HEK293 (cell line): ENCODE results near the gene PHACTR1.
A peak's percentile ranks its signal among the peaks of the same experiment; 100 is the strongest.

Experiments
- CTCF ChIA-PET: fragments of 350-600 bp; formaldehyde crosslinking; extraction: SDS; loops from one replicate; lab custom pipeline; 2021; ENCODE audit warnings: antibody characterized with exemption; lab: Yijun Ruan, JAX
- POLR2A ChIA-PET: fragments of 300-600 bp; formaldehyde crosslinking; extraction: SDS; loops from one replicate; lab custom pipeline; 2020; ENCODE audit warnings: antibody characterized with exemption, inconsistent platforms; lab: Yijun Ruan, JAX
- H3K27ac ChIP-seq: fragments of 200-500 bp; sonication (Bioruptor generic); 2 replicates; pipeline ENCODE4 v1.5.1; 2014; ENCODE audit warnings: low read depth, low read length, control low read depth, inconsistent platforms; ENCODE audit errors: extremely low read depth
- H3K36me3 ChIP-seq, 2 experiments: fragments of 200-500 bp in 1 of 2; sonication (Bioruptor generic) in 1 of 2; 1 replicate in 1 of 2; 2 replicates in 1 of 2; pipeline ENCODE4 v1.5.1; 2014 to 2017; ENCODE audit warnings: inconsistent platforms in 2 of 2, low read length in 2 of 2; ENCODE audit not compliant: control insufficient read depth in 2 of 2, insufficient read depth in 1 of 2
- H3K4me1 ChIP-seq: fragments of 200-500 bp; sonication (Bioruptor generic); 2 replicates; pipeline ENCODE4 v1.5.1; 2014; ENCODE audit warnings: mild to moderate bottlenecking, low read length, inconsistent platforms; ENCODE audit not compliant: control insufficient read depth, insufficient read depth
- H3K4me3 ChIP-seq: 2 replicates; pipeline ENCODE4 v1.5.1; 2011; ENCODE audit warnings: low read depth, mild to moderate bottlenecking, control low read depth, low read length, moderate library complexity
- H3K9me3 ChIP-seq: fragments of 200-500 bp; sonication (Bioruptor generic); 2 replicates; pipeline ENCODE4 v1.5.1; 2014; ENCODE audit warnings: low read depth, low read length, inconsistent platforms; ENCODE audit not compliant: control insufficient read depth, insufficient read depth
- CTCF ChIP-seq: fragments of 450-650 bp; formaldehyde crosslinking; IDR thresholded peaks from 2 replicates; pipeline ENCODE4 v1.5.1; 2016; ENCODE audit warnings: missing biosample characterization, missing genetic modification characterization
- MEIS1 ChIP-seq: sonication (generic); formaldehyde crosslinking; IDR thresholded peaks from 2 replicates; pipeline ENCODE4 v1.8.1; 2022; ENCODE audit warnings: missing genetic modification reagents, mild to moderate bottlenecking, borderline replicate concordance
- SCRT2 ChIP-seq: fragments of 450-650 bp; formaldehyde crosslinking; IDR thresholded peaks from 2 replicates; pipeline ENCODE4 v1.5.1; 2016; ENCODE audit warnings: missing biosample characterization, missing genetic modification characterization
- WT1 ChIP-seq: fragments of 450-650 bp; formaldehyde crosslinking; IDR thresholded peaks from 2 replicates; pipeline ENCODE4 v1.5.1; 2016; ENCODE audit warnings: missing biosample characterization, missing genetic modification characterization
- YY2 ChIP-seq: fragments of 450-650 bp; formaldehyde crosslinking; IDR thresholded peaks from 2 replicates; pipeline ENCODE4 v1.5.1; 2016; ENCODE audit warnings: missing biosample characterization, missing genetic modification characterization
- ZEB2 ChIP-seq: fragments of 450-650 bp; formaldehyde crosslinking; IDR thresholded peaks from 2 replicates; pipeline ENCODE4 v1.5.1; 2016; ENCODE audit warnings: missing biosample characterization, missing genetic modification characterization
- ZNF266 ChIP-seq: fragments of 450-650 bp; formaldehyde crosslinking; IDR thresholded peaks from 2 replicates; pipeline ENCODE4 v1.5.1; 2016; ENCODE audit warnings: missing biosample characterization, missing genetic modification characterization, low read depth
- ZNF280C ChIP-seq: fragments of 450-650 bp; formaldehyde crosslinking; IDR thresholded peaks from 2 replicates; pipeline ENCODE4 v1.5.1; 2016; ENCODE audit warnings: missing biosample characterization, missing genetic modification characterization
- ZNF292 ChIP-seq: fragments of 450-650 bp; formaldehyde crosslinking; IDR thresholded peaks from 2 replicates; pipeline ENCODE4 v1.5.1; 2016; ENCODE audit warnings: low read depth, missing biosample characterization, missing genetic modification characterization, borderline replicate concordance
- ZNF311 ChIP-seq: fragments of 450-650 bp; formaldehyde crosslinking; IDR thresholded peaks from 2 replicates; pipeline ENCODE4 v1.5.1; 2017; ENCODE audit warnings: missing biosample characterization, missing genetic modification characterization, borderline replicate concordance
- ZNF324 ChIP-seq: fragments of 450-650 bp; formaldehyde crosslinking; IDR thresholded peaks from 2 replicates; pipeline ENCODE4 v1.5.1; 2016; ENCODE audit warnings: missing biosample characterization, missing genetic modification characterization
- ZNF37A ChIP-seq: fragments of 450-650 bp; IDR thresholded peaks from 2 replicates; pipeline ENCODE4 v1.5.1; 2018; ENCODE audit warnings: missing biosample characterization, missing genetic modification characterization
- ZNF394 ChIP-seq: fragments of 450-650 bp; formaldehyde crosslinking; IDR thresholded peaks from 2 replicates; pipeline ENCODE4 v1.5.1; 2016; ENCODE audit warnings: missing biosample characterization, missing genetic modification characterization, mild to moderate bottlenecking, moderate library complexity, borderline replicate concordance
- ZNF423 ChIP-seq: fragments of 450-650 bp; formaldehyde crosslinking; IDR thresholded peaks from 2 replicates; pipeline ENCODE4 v1.5.1; 2016; ENCODE audit warnings: missing biosample characterization, missing genetic modification characterization
- ZNF48 ChIP-seq: fragments of 450-650 bp; formaldehyde crosslinking; IDR thresholded peaks from 2 replicates; pipeline ENCODE4 v1.5.1; 2016; ENCODE audit warnings: missing biosample characterization, missing genetic modification characterization
- ZNF488 ChIP-seq: fragments of 450-650 bp; formaldehyde crosslinking; IDR thresholded peaks from 2 replicates; pipeline ENCODE4 v1.5.1; 2016; ENCODE audit warnings: missing biosample characterization, missing genetic modification characterization
- ZNF549 ChIP-seq: fragments of 450-650 bp; IDR thresholded peaks from 2 replicates; pipeline ENCODE4 v1.5.1; 2018; ENCODE audit warnings: missing biosample characterization, missing genetic modification characterization, mild to moderate bottlenecking, inconsistent platforms, moderate library complexity
- ZNF621 ChIP-seq: fragments of 450-650 bp; formaldehyde crosslinking; IDR thresholded peaks from 2 replicates; pipeline ENCODE4 v1.5.1; 2017; ENCODE audit warnings: missing biosample characterization, missing genetic modification characterization
- ZNF660 ChIP-seq: fragments of 450-650 bp; IDR thresholded peaks from 2 replicates; pipeline ENCODE4 v1.5.1; 2018; ENCODE audit warnings: missing biosample characterization, mild to moderate bottlenecking, missing genetic modification characterization
- ZNF792 ChIP-seq: fragments of 450-650 bp; formaldehyde crosslinking; IDR thresholded peaks from 2 replicates; pipeline ENCODE4 v1.5.1; 2016; ENCODE audit warnings: missing biosample characterization, missing genetic modification characterization
- ZNF830 ChIP-seq: fragments of 450-650 bp; IDR thresholded peaks from 2 replicates; pipeline ENCODE4 v1.5.0; 2018; ENCODE audit warnings: missing biosample characterization, missing genetic modification characterization, low read depth, mild to moderate bottlenecking, moderate library complexity
- ZSCAN23 ChIP-seq: fragments of 450-650 bp; formaldehyde crosslinking; IDR thresholded peaks from 2 replicates; pipeline ENCODE4 v1.5.1; 2016; ENCODE audit warnings: missing biosample characterization, missing genetic modification characterization
- TF ChIP-seq, protein P1 (sequence below): fragments of 450-650 bp; IDR thresholded peaks from 2 replicates; pipeline ENCODE4 v1.5.1; 2018; ENCODE audit warnings: missing biosample characterization, mild to moderate bottlenecking, missing genetic modification characterization
- TF ChIP-seq, protein P2 (sequence below): sonication (generic); formaldehyde crosslinking; IDR thresholded peaks from 2 replicates; pipeline ENCODE4 v1.8.1; 2022; ENCODE audit warnings: mild to moderate bottlenecking, moderate library complexity, missing genetic modification reagents

Gene PHACTR1

DNA sequence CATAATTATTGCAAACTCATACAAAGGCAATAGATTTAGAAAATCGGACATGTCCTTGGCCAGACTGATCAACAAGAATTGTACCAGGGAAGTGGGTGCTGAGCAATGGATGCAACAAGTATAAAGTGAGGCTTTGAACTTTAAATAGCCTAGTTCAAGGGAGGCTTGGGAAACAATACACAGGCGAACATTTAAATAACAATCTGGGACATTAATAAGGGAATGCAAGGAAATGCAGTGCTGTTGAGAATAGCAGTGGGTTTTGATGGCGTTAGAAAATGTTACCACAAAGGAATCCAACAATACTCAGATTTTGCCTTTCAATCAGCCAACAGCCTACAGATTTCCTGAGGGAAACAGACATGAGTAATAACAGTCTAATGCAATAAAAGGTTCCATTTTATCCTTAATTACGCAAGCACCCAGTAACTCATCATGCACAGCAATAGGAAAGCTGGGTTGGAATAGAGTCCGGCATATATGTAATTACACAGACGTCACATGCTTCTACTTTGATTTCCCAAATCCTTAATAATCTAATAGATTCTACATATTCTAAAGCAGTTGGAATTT lies 134.6 kb downstream of the PHACTR1 start:
- no peak overlapping the region for H3K4me3 ChIP-seq

DNA sequence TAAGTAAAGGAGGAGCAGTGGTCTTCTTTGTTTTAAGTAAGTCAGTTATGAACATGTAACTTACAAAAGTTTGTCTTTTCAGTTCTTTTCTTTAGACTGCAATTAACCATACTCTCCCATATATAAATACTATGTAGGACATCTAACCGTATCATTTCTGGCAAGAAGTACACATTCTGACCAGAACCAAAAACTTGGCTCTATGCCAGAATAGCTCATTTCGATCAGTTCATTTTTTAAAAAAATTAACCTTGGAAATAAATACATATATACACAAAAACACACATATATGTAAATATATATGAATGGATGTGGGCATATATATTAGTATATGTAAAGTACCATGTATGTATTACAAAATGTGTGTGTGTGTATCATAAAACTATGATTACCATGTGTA lies 145.0 kb downstream of the PHACTR1 start:
- CTCF ChIA-PET, result interaction anchor here (0.6 to 1.3 kb wide), 3 partner anchors 11 to 1205 kb away, joined by 3 to 4 read pairs (median 4); no protein-coding TSS in a partner anchor
- Histone ChIP-seq H3K27ac (no peak overlapping the region), H3K9me3 (no peaks in the 10 kb centered on the region), H3K4me3 (no peak overlapping the region), H3K36me3 (no peaks in the 10 kb centered on the region), H3K4me1 (no peaks in the 10 kb centered on the region)
- POLR2A ChIA-PET, result no interaction called here
- no peak for TF ChIP-seq ZNF488 (tag by site-specific recombination)
- TF ChIP-seq ZNF549, result peak; percentile 43; the same call in 1 of the 2 replicates
- TF ChIP-seq ZNF660 (tag by site-specific recombination), result 0 out of 2 replicates have a peak, but pooled peaks have one; percentile 20
- TF ChIP-seq ZNF830 (tag by site-specific recombination), result 0 out of 2 replicates have a peak, but pooled peaks have one; percentile 64
- TF ChIP-seq ZNF792, result no peak
- TF ChIP-seq CTCF (tag by site-specific recombination), result no peak
- TF ChIP-seq, protein P1, sequence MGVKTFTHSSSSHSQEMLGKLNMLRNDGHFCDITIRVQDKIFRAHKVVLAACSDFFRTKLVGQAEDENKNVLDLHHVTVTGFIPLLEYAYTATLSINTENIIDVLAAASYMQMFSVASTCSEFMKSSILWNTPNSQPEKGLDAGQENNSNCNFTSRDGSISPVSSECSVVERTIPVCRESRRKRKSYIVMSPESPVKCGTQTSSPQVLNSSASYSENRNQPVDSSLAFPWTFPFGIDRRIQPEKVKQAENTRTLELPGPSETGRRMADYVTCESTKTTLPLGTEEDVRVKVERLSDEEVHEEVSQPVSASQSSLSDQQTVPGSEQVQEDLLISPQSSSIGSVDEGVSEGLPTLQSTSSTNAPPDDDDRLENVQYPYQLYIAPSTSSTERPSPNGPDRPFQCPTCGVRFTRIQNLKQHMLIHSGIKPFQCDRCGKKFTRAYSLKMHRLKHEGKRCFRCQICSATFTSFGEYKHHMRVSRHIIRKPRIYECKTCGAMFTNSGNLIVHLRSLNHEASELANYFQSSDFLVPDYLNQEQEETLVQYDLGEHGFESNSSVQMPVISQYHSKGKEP (tag by site-specific recombination), result 0 out of 2 replicates have a peak, but pooled peaks have one; percentile 18
- 0 out of 2 replicates have a peak, but pooled peaks have one; percentile 38 for TF ChIP-seq ZNF37A (tag by site-specific recombination)
- no peak for TF ChIP-seq ZNF266 (tag by site-specific recombination)
- TF ChIP-seq, protein P2, sequence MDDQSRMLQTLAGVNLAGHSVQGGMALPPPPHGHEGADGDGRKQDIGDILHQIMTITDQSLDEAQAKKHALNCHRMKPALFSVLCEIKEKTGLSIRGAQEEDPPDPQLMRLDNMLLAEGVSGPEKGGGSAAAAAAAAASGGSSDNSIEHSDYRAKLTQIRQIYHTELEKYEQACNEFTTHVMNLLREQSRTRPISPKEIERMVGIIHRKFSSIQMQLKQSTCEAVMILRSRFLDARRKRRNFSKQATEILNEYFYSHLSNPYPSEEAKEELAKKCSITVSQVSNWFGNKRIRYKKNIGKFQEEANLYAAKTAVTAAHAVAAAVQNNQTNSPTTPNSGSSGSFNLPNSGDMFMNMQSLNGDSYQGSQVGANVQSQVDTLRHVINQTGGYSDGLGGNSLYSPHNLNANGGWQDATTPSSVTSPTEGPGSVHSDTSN (CRISPR knock-in tag), result no peak

More for the DNA sequence above, 134.6 kb downstream of the PHACTR1 start:
- Histone ChIP-seq H3K9me3 (no peaks in the 10 kb centered on the region), H3K4me1 (no peaks in the 10 kb centered on the region), H3K27ac (no peak overlapping the region), H3K36me3 (no peaks in the 10 kb centered on the region)
- TF ChIP-seq SCRT2 (0 out of 2 replicates have a peak, but pooled peaks have one; percentile 31), ZNF394 (tag by site-specific recombination) (no peak)
- CTCF ChIA-PET, result interaction anchor here (0.5 kb wide), 1 partner anchor 43 kb away, joined by 3 read pairs; no protein-coding TSS in a partner anchor
- POLR2A ChIA-PET, result no interaction called here

GRCh38 chr6:12865117-12865516 lies 148.6 kb downstream of the PHACTR1 start:
- Histone ChIP-seq H3K4me3 (no peak overlapping the region), H3K9me3 (no peaks in the 10 kb centered on the region), H3K36me3 (no peaks in the 10 kb centered on the region), H3K27ac (no peak overlapping the region), H3K4me1 (no peaks in the 10 kb centered on the region)
- POLR2A ChIA-PET, result no interaction called here
- CTCF ChIA-PET, result interaction anchor here (1.0 kb wide), 1 partner anchor 710 kb away, joined by 3 read pairs; no protein-coding TSS in a partner anchor
- TF ChIP-seq ZNF660 (tag by site-specific recombination) (no peak), ZNF292 (tag by site-specific recombination) (no peak), ZNF48 (no peak), ZNF324 (tag by site-specific recombination) (no peak), WT1 (tag by site-specific recombination) (no peak), ZNF280C (tag by site-specific recombination) (no peak), MEIS1 (CRISPR knock-in tag) (no peak), ZEB2 (tag by site-specific recombination) (no peak), ZSCAN23 (no peak), ZNF621 (tag by site-specific recombination) (no peak), ZNF423 (tag by site-specific recombination) (no peak), YY2 (no peak), ZNF311 (tag by site-specific recombination) (no peak)
